Measurements from ENCODE around the gene EXOC1. TPM values are rescaled to one million over a fixed set of nuclear protein-coding genes. Genes with fewer than 3 reads are reported as not detected.
A peak's percentile ranks its signal among the peaks of the same experiment; 100 is the strongest.

EXOC1 gene
- total and polyA plus RNA-seq, 7 donors: 11.0 to 23.8 (median 17.0) TPM

- Histone ChIP-seq H3K27ac (peak overlapping the region; percentile 73), H3K4me1 (peaks cover 17% of the 10 kb centered on the region), H3K27me3 (ENCODE audit: insufficient read depth in 3 of 3, low read length in 2 of 3) (no peaks in the 10 kb centered on the region), H3K9me3 (no peaks in the 10 kb centered on the region), H3K36me3 (ENCODE audit: insufficient read depth in 1 of 2, low read depth in 1 of 2) (peaks cover 0 to 66% of the 10 kb centered on the region in 2 donors), H3K4me3 (no peak overlapping the region)
- WGBS, 3 donors: 97 to 98% (median 98%) methylated on average over 1 of the region's 1 CpG
- DNase-seq: no peak
- TF ChIP-seq CTCF (IDR thresholded peaks at IDR 0.05): no peak
- intact Hi-C loops (cut with DNase I): no loop called here
- no peak for ATAC-seq
Measured at GRCh38 chr4:55864577-55865223, 11.3 kb downstream of the EXOC1 start.

- 50 to 58% (median 55%) methylated on average over 2 of the region's 2 CpGs for WGBS, 3 donors
- H3K9me3 ChIP-seq: no peaks in the 10 kb centered on the region
- ATAC-seq: no peak
- no peak for DNase-seq
- H3K27me3 ChIP-seq (ENCODE audit: insufficient read depth in 3 of 3, low read length in 2 of 3): no peaks in the 10 kb centered on the region
- TF ChIP-seq CTCF (IDR thresholded peaks at IDR 0.05): no peak
- intact Hi-C loops (cut with DNase I): no loop called here
- H3K4me3 ChIP-seq: no peak overlapping the region
- H3K4me1 ChIP-seq: peaks cover 17% of the 10 kb centered on the region
- H3K36me3 ChIP-seq (ENCODE audit: insufficient read depth in 1 of 2, low read depth in 1 of 2): peaks cover 0 to 66% of the 10 kb centered on the region in 2 donors
- H3K27ac ChIP-seq: peak overlapping the region; percentile 73
Measured at GRCh38 chr4:55865228-55865806, 11.9 kb downstream of the EXOC1 start.

- TF ChIP-seq CTCF (IDR thresholded peaks at IDR 0.05): no peak
- H3K4me3 ChIP-seq: peak overlapping the region; percentile 5
- no peak for DNase-seq
- peaks cover 0 to 66% of the 10 kb centered on the region in 2 donors for H3K36me3 ChIP-seq (ENCODE audit: insufficient read depth in 1 of 2, low read depth in 1 of 2)
- peak; percentile 90 to 98 (median 92) for ATAC-seq
- no peaks in the 10 kb centered on the region for H3K27me3 ChIP-seq (ENCODE audit: insufficient read depth in 3 of 3, low read length in 2 of 3)
- WGBS, 3 donors: 56 to 65% (median 61%) methylated on average over 2 of the region's 2 CpGs
- H3K27ac ChIP-seq: peak overlapping the region; percentile 73
- no peaks in the 10 kb centered on the region for H3K9me3 ChIP-seq
- H3K4me1 ChIP-seq: peaks cover 17% of the 10 kb centered on the region
- intact Hi-C loops (cut with DNase I): no loop called here
Measured at GRCh38 chr4:55866290-55866907, 13.0 kb downstream of the EXOC1 start.

- peak; percentile 88 for TF ChIP-seq CTCF (IDR thresholded peaks at IDR 0.05)
- peak overlapping the region; percentile 5 for H3K4me3 ChIP-seq
- intact Hi-C loops (cut with DNase I): no loop called here
- H3K27ac ChIP-seq: peak overlapping the region; percentile 73
- DNase-seq: no peak
- peaks cover 17% of the 10 kb centered on the region for H3K4me1 ChIP-seq
- H3K9me3 ChIP-seq: no peaks in the 10 kb centered on the region
- peak; percentile 77 to 96 (median 85) for ATAC-seq
- 6 to 13% (median 10%) methylated on average over 4 of the region's 4 CpGs for WGBS, 3 donors
- H3K27me3 ChIP-seq (ENCODE audit: insufficient read depth in 3 of 3, low read length in 2 of 3): no peaks in the 10 kb centered on the region
- H3K36me3 ChIP-seq (ENCODE audit: insufficient read depth in 1 of 2, low read depth in 1 of 2): peaks cover 0 to 68% of the 10 kb centered on the region in 2 donors
Measured at GRCh38 chr4:55866973-55867574, 13.6 kb downstream of the EXOC1 start.

Measured in psoas muscle (tissue), 8 donors.